Astrocyte (in vitro differentiated cells and primary cell): ENCODE measurements around the gene MAP3K6. TPM values are rescaled to one million over a fixed set of nuclear protein-coding genes. Genes with fewer than 3 reads are reported as not detected.

Source experiments
- DNase-seq: peaks from one replicate; pipeline ENCODE4 v3.0.0-alpha.2; 2010; ENCODE audit warnings: low read depth
- FAIRE-seq: peaks from 2 replicates; lab custom pipeline; 2011; peaks lifted over from hg19 to GRCh38; lab: Jason Lieb, UNC
- H2AFZ ChIP-seq: 2 replicates; pipeline ENCODE4 v1.6.0; 2012; ENCODE audit warnings: low read depth, low read length, inconsistent platforms
- H3K27ac ChIP-seq: 2 replicates; pipeline ENCODE4 v1.5.1; 2011; ENCODE audit warnings: low read depth, low read length, inconsistent platforms
- H3K27me3 ChIP-seq: 2 replicates; pipeline ENCODE4 v1.6.0; 2011; ENCODE audit warnings: low read length, inconsistent platforms; ENCODE audit not compliant: insufficient read depth
- H3K36me3 ChIP-seq: 2 replicates; pipeline ENCODE4 v1.5.1; 2011; ENCODE audit warnings: low read length, inconsistent platforms; ENCODE audit not compliant: insufficient read depth
- H3K4me1 ChIP-seq: 2 replicates; pipeline ENCODE4 v1.5.1; 2011; ENCODE audit warnings: low read length, inconsistent platforms; ENCODE audit not compliant: insufficient read depth
- H3K4me2 ChIP-seq: 2 replicates; pipeline ENCODE4 v1.6.0; 2012; ENCODE audit warnings: low read length, inconsistent platforms
- H3K4me3 ChIP-seq: 2 replicates; pipeline ENCODE4 v1.5.1; 2011; ENCODE audit warnings: low read depth, mild to moderate bottlenecking, low read length, inconsistent platforms; ENCODE audit not compliant: insufficient read depth
- H3K79me2 ChIP-seq: 2 replicates; pipeline ENCODE4 v1.6.0; 2012; ENCODE audit warnings: mild to moderate bottlenecking, low read length, inconsistent platforms; ENCODE audit not compliant: insufficient read depth
- H3K9ac ChIP-seq: 2 replicates; pipeline ENCODE4 v1.6.0; 2012; ENCODE audit warnings: mild to moderate bottlenecking, low read length, inconsistent platforms
- H3K9me3 ChIP-seq: 2 replicates; pipeline ENCODE4 v1.5.1; 2012; ENCODE audit warnings: low read depth, mild to moderate bottlenecking, low read length, inconsistent platforms; ENCODE audit not compliant: insufficient read depth
- H4K20me1 ChIP-seq: 2 replicates; pipeline ENCODE4 v1.6.0; 2012; ENCODE audit warnings: low read length, inconsistent platforms; ENCODE audit not compliant: insufficient read depth
- H3K27ac Mint-ChIP-seq: one replicate; pipeline ENCODE4 v1.8.0; 2021; ENCODE audit warnings: mild to moderate bottlenecking, mixed read lengths; ENCODE audit not compliant: unreplicated experiment
- H3K27me3 Mint-ChIP-seq: one replicate; pipeline ENCODE4 v1.8.0; 2021; ENCODE audit warnings: low read depth, mixed read lengths; ENCODE audit not compliant: unreplicated experiment
- H3K36me3 Mint-ChIP-seq: one replicate; pipeline ENCODE4 v1.8.0; 2021; ENCODE audit warnings: low read depth, mixed read lengths; ENCODE audit not compliant: unreplicated experiment
- H3K4me1 Mint-ChIP-seq: one replicate; pipeline ENCODE4 v1.8.0; 2021; ENCODE audit warnings: low read depth, mixed read lengths; ENCODE audit not compliant: unreplicated experiment
- H3K4me3 Mint-ChIP-seq: one replicate; pipeline ENCODE4 v1.8.0; 2021; ENCODE audit warnings: mild to moderate bottlenecking, moderate library complexity, mixed read lengths; ENCODE audit not compliant: unreplicated experiment
- H3K9me3 Mint-ChIP-seq: one replicate; pipeline ENCODE4 v1.8.0; 2021; ENCODE audit warnings: mild to moderate bottlenecking, mixed read lengths; ENCODE audit not compliant: unreplicated experiment
- CTCF ChIP-seq: IDR thresholded peaks from 2 replicates; pipeline ENCODE4 v1.5.1; 2011; ENCODE audit warnings: low read depth, mild to moderate bottlenecking, inconsistent platforms, low read length, moderate library complexity; ENCODE audit not compliant: insufficient read depth
- EZH2 ChIP-seq: IDR thresholded peaks from 2 replicates; pipeline ENCODE4 v1.6.1; 2012; ENCODE audit warnings: mild to moderate bottlenecking, low read length, inconsistent platforms; ENCODE audit not compliant: insufficient read depth
- total RNA-seq: library from RNA; stranded (reverse); gene quantifications from 2 replicates; pipeline ENCODE4 v1.2.1, GENCODE V29; 2021

The MAP3K6 gene
- total RNA-seq, 1 donor from 2014 or later = 16.8 TPM

- no peak for TF ChIP-seq CTCF
- no peak for TF ChIP-seq EZH2
- no peaks in the 10 kb centered on the region for H3K36me3 Mint-ChIP-seq
- Histone ChIP-seq H3K4me2 (peak within 1 kb of the TSS; percentile 98), H2AFZ (peak within 1 kb of the TSS; percentile 91), H3K27me3 (no peaks in the 10 kb centered on the region), H3K4me1 (peaks cover 10% of the 10 kb centered on the region), H3K27ac (peak within 1 kb of the TSS; percentile 87), H3K9me3 (no peaks in the 10 kb centered on the region), H3K4me3 (peak within 1 kb of the TSS; percentile 96), H3K36me3 (peaks cover 21% of the 10 kb centered on the region), H3K79me2 (peaks cover 49% of the 10 kb centered on the region), H4K20me1 (peaks cover 24% of the 10 kb centered on the region), H3K9ac (peak within 1 kb of the TSS; percentile 98)
- peak within 1 kb of the TSS; percentile 95 for H3K27ac Mint-ChIP-seq
- no peak for FAIRE-seq
- H3K9me3 Mint-ChIP-seq = no peaks in the 10 kb centered on the region
- peaks cover 11% of the 10 kb centered on the region for H3K4me1 Mint-ChIP-seq
- DNase-seq = peak; percentile 92
- H3K27me3 Mint-ChIP-seq = peaks cover 9% of the 10 kb centered on the region
- peak within 1 kb of the TSS; percentile 99 for H3K4me3 Mint-ChIP-seq
Observed at GRCh38 chr1:27321813-27322568, 44.8 kb downstream of the MAP3K6 start, which contains the start of gene TMEM222. Gene TMEM222 (plus strand): TSS chr1:27322163. CDS start chr1:27322198, 35 bp downstream.

- Mint-ChIP-seq H3K4me1 (peaks cover 3% of the 10 kb centered on the region), H3K9me3 (no peaks in the 10 kb centered on the region), H3K27ac (no peak overlapping the region), H3K4me3 (no peak overlapping the region), H3K36me3 (no peaks in the 10 kb centered on the region), H3K27me3 (peaks cover 9% of the 10 kb centered on the region)
- Histone ChIP-seq H3K36me3 (no peaks in the 10 kb centered on the region), H3K4me3 (no peak overlapping the region), H3K4me1 (peaks cover 7% of the 10 kb centered on the region), H3K79me2 (peaks cover 15% of the 10 kb centered on the region), H3K27ac (no peak overlapping the region), H3K4me2 (no peak overlapping the region), H2AFZ (peak overlapping the region; percentile 49), H3K9ac (no peak overlapping the region), H3K9me3 (no peaks in the 10 kb centered on the region), H4K20me1 (no peaks in the 10 kb centered on the region), H3K27me3 (peaks cover 3% of the 10 kb centered on the region)
- no peak for DNase-seq
- TF ChIP-seq EZH2 = no peak
- TF ChIP-seq CTCF = no peak
- FAIRE-seq = no peak
Observed at GRCh38 chr1:27318596-27318995, 48.2 kb downstream of the MAP3K6 start.

GRCh38 chr1:27318136-27318535, 48.6 kb downstream of the MAP3K6 start:
- Histone ChIP-seq H3K36me3 (no peaks in the 10 kb centered on the region), H4K20me1 (no peaks in the 10 kb centered on the region), H2AFZ (peak overlapping the region; percentile 49), H3K4me3 (no peak overlapping the region), H3K27ac (no peak overlapping the region), H3K4me2 (no peak overlapping the region), H3K9me3 (no peaks in the 10 kb centered on the region), H3K9ac (no peak overlapping the region), H3K27me3 (peaks cover 5% of the 10 kb centered on the region), H3K4me1 (peaks cover 4% of the 10 kb centered on the region), H3K79me2 (peaks cover 11% of the 10 kb centered on the region)
- no peak for TF ChIP-seq CTCF
- no peak for TF ChIP-seq EZH2
- H3K4me1 Mint-ChIP-seq = peaks cover 1% of the 10 kb centered on the region
- H3K27me3 Mint-ChIP-seq = peaks cover 9% of the 10 kb centered on the region
- FAIRE-seq = peak; percentile 34
- no peaks in the 10 kb centered on the region for H3K36me3 Mint-ChIP-seq
- no peak overlapping the region for H3K4me3 Mint-ChIP-seq
- H3K9me3 Mint-ChIP-seq = no peaks in the 10 kb centered on the region
- no peak overlapping the region for H3K27ac Mint-ChIP-seq
- no peak for DNase-seq
